ENCODE measurements around the gene REPIN1. TPM values are rescaled to one million over a fixed set of nuclear protein-coding genes. Genes with fewer than 3 reads are reported as not detected.

Gene REPIN1
- total and polyA plus RNA-seq, 2 donors from 2014 or later, result 53.7 to 95.8 TPM

DNA sequence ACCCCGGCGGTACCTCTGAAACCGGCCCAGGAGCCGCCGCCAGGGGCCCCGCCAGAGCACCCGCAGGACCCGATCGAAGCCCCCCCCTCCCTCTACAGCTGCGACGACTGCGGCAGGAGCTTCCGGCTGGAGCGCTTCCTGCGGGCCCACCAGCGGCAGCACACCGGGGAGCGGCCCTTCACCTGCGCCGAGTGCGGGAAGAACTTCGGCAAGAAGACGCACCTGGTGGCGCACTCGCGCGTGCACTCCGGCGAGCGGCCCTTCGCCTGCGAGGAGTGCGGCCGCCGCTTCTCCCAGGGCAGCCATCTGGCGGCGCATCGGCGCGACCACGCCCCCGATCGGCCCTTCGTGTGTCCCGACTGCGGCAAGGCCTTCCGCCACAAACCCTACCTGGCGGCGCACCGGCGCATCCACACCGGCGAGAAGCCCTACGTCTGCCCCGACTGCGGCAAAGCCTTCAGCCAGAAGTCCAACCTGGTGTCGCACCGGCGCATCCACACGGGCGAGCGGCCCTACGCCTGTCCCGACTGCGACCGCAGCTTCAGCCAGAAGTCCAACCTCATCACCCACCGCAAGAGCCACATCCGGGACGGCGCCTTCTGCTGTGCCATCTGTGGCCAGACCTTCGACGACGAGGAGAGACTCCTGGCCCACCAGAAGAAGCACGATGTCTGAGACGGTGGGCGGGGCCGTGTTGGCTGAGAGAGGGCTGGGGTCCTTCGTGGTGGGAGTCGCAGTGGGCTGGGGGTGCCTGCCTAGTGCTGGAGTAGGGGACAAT is 3.8 kb downstream of the REPIN1 start:
- DNase-seq, result peak in 2 of 5 donors; percentile 49 to 77
- Histone ChIP-seq H3K36me3 (ENCODE audit: control insufficient read depth in 2 of 3, insufficient read depth in 3 of 3, low read length in 3 of 3) (peaks cover 5 to 12% (median 12%) of the 10 kb centered on the region in 3 donors), H3K27me3 (ENCODE audit: control insufficient read depth, insufficient read depth, low read length) (no peaks in the 10 kb centered on the region), H3K27ac (ENCODE audit: low read depth in 2 of 2, low read length in 2 of 2) (no peak overlapping the region), H3K4me3 (ENCODE audit: low read length in 3 of 3) (no peak overlapping the region), H3K9me3 (ENCODE audit: control insufficient read depth in 2 of 3, insufficient read depth in 1 of 3, low read length in 3 of 3) (no peaks in the 10 kb centered on the region), H3K9ac (ENCODE audit: low read length in 3 of 3) (no peak overlapping the region), H3K4me1 (ENCODE audit: control insufficient read depth in 2 of 3, insufficient read depth in 2 of 3, low read depth in 1 of 3, low read length in 3 of 3) (peaks cover 5 to 31% (median 16%) of the 10 kb centered on the region in 3 donors)
- TF ChIP-seq, protein P1, sequence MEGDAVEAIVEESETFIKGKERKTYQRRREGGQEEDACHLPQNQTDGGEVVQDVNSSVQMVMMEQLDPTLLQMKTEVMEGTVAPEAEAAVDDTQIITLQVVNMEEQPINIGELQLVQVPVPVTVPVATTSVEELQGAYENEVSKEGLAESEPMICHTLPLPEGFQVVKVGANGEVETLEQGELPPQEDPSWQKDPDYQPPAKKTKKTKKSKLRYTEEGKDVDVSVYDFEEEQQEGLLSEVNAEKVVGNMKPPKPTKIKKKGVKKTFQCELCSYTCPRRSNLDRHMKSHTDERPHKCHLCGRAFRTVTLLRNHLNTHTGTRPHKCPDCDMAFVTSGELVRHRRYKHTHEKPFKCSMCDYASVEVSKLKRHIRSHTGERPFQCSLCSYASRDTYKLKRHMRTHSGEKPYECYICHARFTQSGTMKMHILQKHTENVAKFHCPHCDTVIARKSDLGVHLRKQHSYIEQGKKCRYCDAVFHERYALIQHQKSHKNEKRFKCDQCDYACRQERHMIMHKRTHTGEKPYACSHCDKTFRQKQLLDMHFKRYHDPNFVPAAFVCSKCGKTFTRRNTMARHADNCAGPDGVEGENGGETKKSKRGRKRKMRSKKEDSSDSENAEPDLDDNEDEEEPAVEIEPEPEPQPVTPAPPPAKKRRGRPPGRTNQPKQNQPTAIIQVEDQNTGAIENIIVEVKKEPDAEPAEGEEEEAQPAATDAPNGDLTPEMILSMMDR (IDR thresholded peaks at IDR 0.05; ENCODE audit: borderline replicate concordance, extremely low read depth, insufficient read depth), result no peak
- intact Hi-C loops (cut with DNase I), result no loop called here
- FAIRE-seq, result no peak

DNA sequence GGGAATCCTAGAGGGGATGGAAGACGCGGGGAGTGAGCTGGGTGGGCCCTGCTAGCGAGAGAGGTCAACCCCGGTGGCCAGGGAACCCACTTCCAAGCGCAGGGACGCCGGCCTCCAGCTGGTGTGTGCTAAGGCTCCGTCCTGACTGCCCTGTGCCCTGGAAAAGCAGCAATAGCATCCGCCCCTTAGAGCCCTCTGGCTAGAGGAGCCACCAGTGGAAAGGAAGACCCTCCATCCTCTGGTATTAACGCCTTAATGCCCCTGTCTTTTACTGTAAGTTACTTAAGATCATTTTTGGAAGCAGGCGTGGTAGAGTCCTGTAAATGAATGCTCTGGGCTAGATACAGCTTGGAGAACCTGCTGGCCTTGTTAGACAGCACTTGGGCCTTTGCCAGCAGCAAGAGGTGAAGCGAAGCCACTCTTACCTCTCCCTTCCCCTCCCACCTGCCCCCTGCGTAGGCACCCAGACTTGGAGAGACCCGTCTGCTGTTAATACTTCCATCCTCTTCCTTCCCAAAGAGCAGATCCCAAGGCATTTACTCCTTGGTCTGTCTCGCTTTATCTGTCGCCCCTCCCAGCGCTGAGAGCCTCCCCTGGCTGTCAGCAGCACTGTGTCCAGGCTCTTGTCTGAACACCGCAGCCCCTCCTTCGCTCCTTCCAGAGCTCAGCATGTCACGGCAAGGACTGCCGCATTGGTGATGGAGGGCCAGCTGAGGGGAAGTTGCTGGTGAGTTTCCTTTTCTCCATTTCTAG is 4.6 kb downstream of the REPIN1 start:
- H3K4me3 ChIP-seq (ENCODE audit: low read length in 3 of 3), result no peak overlapping the region
- no peak for FAIRE-seq

DNA sequence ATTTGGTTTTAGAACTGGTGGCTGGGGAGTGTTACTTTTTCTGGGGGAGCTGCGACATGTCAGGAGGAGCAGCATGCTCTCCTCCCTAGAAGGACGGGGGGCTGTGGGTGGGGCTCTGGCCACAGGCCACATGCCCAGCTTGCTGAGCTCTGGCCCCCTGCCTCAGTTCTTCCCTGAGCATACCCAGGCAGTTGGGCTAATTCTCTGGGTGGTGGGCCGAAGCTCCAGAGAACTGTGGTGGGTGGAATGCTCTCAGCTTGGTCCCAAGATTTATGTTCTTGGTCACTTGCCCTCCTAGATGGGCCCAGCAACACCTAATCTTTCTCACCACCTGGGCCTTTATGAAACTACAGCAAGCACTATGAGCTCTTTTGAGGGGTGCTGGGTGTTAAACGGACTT is 5.4 kb downstream of the REPIN1 start:
- Histone ChIP-seq H3K9ac (ENCODE audit: low read length in 3 of 3) (no peak overlapping the region), H3K4me3 (ENCODE audit: low read length in 3 of 3) (no peak overlapping the region), H3K36me3 (ENCODE audit: control insufficient read depth in 2 of 3, insufficient read depth in 3 of 3, low read length in 3 of 3) (peaks cover 5 to 12% (median 12%) of the 10 kb centered on the region in 3 donors), H3K4me1 (ENCODE audit: control insufficient read depth in 2 of 3, insufficient read depth in 2 of 3, low read depth in 1 of 3, low read length in 3 of 3) (peaks cover 3 to 31% (median 29%) of the 10 kb centered on the region in 3 donors), H3K27me3 (ENCODE audit: control insufficient read depth, insufficient read depth, low read length) (no peaks in the 10 kb centered on the region), H3K27ac (ENCODE audit: low read depth in 2 of 2, low read length in 2 of 2) (no peak overlapping the region), H3K9me3 (ENCODE audit: control insufficient read depth in 2 of 3, insufficient read depth in 1 of 3, low read length in 3 of 3) (no peaks in the 10 kb centered on the region)
- DNase-seq (no peak), FAIRE-seq (no peak)
- intact Hi-C loops (cut with DNase I), result no loop called here
- TF ChIP-seq, protein P1 (IDR thresholded peaks at IDR 0.05; ENCODE audit: borderline replicate concordance, extremely low read depth, insufficient read depth), result no peak

More for the DNA sequence above, 4.6 kb downstream of the REPIN1 start:
- TF ChIP-seq, protein P1 (IDR thresholded peaks at IDR 0.05; ENCODE audit: borderline replicate concordance, extremely low read depth, insufficient read depth), result no peak
- H3K9me3 ChIP-seq (ENCODE audit: control insufficient read depth in 2 of 3, insufficient read depth in 1 of 3, low read length in 3 of 3), result no peaks in the 10 kb centered on the region
- peak in 3 of 5 donors; percentile 47 to 53 (median 47) for DNase-seq
- intact Hi-C loops (cut with DNase I), result no loop called here
- peaks cover 5 to 12% (median 12%) of the 10 kb centered on the region in 3 donors for H3K36me3 ChIP-seq (ENCODE audit: control insufficient read depth in 2 of 3, insufficient read depth in 3 of 3, low read length in 3 of 3)
- peak overlapping the region in 1 of 2 donors; percentile 29 for H3K27ac ChIP-seq (ENCODE audit: low read depth in 2 of 2, low read length in 2 of 2)
- no peak overlapping the region for H3K9ac ChIP-seq (ENCODE audit: low read length in 3 of 3)
- H3K4me1 ChIP-seq (ENCODE audit: control insufficient read depth in 2 of 3, insufficient read depth in 2 of 3, low read depth in 1 of 3, low read length in 3 of 3), result peaks cover 3 to 30% (median 24%) of the 10 kb centered on the region in 3 donors
- no peaks in the 10 kb centered on the region for H3K27me3 ChIP-seq (ENCODE audit: control insufficient read depth, insufficient read depth, low read length)
